GM18873 (cell line): Measurements from ENCODE around the gene C1QB.

ENCODE experiments used
- ATAC-seq: cut with Tn5 transposase; IDR thresholded peaks from one replicate; pipeline ENCODE4 v1.9.1; 2021; ENCODE audit warnings: mild to moderate bottlenecking, moderate library complexity, moderate number of reproducible peaks; ENCODE audit not compliant: unreplicated experiment, low FRiP score

Gene C1QB

DNA sequence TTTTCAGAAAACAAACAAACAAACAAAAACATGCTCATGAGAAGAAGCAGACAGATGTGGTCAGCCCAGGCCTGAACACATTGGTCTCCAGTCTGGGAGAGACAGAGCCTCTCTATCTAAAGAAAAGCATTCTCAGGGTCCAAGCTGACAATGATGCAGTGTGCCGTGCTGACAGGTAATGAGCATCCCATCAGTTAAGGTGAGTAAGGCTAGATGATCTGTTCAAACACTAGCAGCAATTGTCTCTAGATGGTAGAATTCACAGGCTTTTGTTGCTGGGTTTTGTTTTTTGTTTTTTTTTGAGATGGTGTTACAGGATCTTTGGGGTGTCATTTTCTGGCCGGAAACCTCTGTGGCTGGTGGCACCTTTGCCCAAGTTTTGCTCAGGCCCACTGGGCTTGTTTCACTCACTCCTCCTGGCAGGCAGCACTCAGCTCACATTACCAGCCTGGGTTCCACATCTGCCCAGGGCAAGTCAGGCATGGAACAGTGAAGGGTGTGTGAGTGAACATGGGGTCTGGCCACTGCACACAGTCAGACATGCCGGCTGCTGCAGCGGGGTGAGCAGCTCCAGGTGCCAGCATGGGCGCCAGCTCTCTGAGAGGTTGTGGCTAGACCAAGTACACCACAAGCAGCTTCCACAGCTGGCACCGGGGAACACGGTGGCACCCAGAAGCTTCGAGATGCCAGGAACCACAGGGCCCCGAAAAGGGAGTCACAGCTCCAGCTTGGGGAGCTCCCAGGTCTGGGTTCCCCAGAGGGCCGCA lies 19.2 kb upstream of the C1QB start:
- no peak for ATAC-seq

DNA sequence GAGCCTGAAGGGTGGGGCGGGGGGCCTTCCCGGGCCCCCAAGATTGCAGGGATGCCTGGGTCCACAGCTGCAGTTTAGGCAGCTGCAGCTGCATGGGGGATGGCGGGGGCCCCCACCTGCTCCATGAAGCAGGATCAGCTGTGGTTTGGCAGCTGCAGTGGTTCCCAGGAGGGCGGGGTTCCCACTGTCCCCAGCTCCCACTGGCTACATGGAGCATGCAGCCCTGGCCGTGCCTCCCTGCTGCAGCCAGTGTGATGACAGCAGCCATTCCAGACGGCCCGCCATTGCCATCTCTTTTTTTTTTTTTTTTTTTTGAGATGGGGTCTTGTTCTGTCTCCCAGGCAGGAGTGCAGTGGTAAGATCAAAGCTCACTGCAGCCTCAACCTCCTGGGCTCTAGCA lies 17.6 kb upstream of the C1QB start:
- ATAC-seq: no peak

DNA sequence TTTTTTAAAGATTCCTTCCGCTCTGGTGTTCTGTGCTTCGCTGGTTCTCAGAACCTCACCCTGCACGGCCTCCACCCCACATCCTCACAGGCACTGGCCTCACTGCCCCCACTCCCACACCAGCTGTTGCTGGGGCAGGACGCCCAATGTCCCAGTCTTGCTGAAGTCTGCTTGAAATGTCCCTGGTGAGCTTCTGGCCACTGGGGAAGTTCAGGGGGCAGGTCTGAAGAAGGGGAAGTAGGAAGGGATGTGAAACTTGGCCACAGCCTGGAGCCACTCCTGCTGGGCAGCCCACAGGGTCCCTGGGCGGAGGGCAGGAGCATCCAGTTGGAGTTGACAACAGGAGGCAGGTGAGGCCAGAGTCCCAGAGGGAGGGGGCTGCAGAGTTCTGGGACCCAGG lies 16.7 kb upstream of the C1QB start, which contains the start of gene C1QA:
TSS of gene C1QA (plus strand) at position 276 of the 400 bp plus-strand sequence. CDS start 989 bp downstream, outside the sequence.
- no peak for ATAC-seq

DNA sequence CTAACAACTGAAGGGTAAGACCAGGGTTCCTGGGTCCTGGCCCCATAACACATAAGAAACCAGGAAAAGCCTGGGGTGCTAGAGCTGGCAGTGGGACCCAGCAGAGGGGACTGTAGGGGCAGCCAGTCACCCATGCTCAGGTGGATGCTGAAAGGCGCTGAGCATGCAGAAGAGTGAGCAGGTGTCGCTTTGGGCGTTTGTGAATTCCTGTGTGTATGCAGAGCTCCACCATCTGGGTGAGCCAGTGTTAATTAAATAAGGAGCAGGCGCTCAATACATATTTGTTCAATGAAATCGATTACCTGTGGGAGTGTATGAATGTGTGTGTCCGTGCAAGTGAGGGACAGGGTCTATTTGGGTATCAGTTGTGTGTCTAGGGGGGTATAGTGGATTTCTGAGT lies 16.1 kb upstream of the C1QB start:
- ATAC-seq: no peak

DNA sequence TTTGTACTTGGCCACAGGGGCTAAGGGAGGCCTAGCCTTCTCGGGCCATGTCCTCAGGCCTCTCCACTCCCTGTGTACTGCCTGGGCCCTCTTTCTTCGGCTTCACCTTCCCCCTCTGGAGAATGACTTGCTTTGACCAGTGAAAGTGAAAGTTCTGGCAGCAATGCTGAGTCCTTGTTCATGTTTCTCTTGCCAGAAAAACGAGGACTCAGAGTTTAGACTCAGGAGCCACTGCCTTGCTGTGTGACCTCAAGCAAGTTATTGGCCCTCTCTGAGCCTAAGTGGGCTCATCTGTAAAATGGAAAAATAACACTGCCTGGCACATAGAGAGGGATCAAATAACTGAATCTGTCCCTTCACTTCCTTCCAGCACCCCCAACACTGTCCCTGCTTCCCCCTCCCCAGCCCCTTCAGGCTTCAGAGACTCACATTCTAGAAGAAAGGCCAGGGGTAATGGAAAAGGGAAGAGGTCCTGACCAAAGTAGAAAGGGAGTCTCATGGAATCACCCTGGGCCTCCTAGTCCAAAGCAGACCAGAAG lies 15.1 kb upstream of the C1QB start:
- ATAC-seq: no peak

DNA sequence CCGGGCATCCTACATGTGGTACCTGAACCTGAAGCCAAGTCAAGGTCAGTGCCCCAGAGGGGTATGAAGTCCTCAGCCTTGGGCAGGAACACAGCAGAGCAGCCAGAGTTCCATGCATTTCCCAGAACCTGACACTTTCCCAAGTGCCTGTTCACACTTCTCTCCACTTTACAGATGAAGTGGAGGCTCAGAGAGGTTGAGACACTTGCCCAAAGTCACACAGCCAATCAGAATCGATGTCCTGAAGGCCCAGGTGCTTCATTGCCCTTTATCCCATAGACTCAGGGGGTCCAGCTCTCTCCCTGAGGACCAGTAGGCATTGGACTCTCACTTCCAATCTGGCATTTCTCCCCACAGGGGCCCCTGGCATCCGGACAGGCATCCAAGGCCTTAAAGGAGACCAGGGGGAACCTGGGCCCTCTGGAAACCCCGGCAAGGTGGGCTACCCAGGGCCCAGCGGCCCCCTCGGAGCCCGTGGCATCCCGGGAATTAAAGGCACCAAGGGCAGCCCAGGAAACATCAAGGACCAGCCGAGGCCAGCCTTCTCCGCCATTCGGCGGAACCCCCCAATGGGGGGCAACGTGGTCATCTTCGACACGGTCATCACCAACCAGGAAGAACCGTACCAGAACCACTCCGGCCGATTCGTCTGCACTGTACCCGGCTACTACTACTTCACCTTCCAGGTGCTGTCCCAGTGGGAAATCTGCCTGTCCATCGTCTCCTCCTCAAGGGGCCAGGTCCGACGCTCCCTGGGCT lies 14.4 kb upstream of the C1QB start:
- ATAC-seq: no peak

DNA sequence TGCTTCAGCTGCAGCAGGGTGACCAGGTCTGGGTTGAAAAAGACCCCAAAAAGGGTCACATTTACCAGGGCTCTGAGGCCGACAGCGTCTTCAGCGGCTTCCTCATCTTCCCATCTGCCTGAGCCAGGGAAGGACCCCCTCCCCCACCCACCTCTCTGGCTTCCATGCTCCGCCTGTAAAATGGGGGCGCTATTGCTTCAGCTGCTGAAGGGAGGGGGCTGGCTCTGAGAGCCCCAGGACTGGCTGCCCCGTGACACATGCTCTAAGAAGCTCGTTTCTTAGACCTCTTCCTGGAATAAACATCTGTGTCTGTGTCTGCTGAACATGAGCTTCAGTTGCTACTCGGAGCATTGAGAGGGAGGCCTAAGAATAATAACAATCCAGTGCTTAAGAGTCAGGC lies 13.8 kb upstream of the C1QB start:
- ATAC-seq: no peak

DNA sequence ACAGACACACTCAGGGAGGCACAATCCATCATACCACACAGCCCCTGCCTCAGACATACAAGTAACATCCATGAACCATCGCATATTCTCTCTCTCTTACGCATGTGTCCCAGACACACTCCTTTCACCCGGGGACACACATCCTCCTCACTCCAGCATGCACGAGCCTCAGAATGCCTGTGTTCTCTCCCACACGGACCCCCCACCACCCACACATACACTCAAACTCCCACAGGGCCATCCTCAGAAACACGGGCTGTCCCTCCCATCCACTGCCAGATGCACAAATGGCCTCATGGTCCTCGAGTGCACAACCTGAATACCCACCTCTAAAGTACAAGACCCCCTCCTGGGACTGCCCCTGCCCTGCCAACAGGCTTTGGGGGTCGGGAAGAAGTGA lies 11.8 kb upstream of the C1QB start:
- ATAC-seq: no peak

DNA sequence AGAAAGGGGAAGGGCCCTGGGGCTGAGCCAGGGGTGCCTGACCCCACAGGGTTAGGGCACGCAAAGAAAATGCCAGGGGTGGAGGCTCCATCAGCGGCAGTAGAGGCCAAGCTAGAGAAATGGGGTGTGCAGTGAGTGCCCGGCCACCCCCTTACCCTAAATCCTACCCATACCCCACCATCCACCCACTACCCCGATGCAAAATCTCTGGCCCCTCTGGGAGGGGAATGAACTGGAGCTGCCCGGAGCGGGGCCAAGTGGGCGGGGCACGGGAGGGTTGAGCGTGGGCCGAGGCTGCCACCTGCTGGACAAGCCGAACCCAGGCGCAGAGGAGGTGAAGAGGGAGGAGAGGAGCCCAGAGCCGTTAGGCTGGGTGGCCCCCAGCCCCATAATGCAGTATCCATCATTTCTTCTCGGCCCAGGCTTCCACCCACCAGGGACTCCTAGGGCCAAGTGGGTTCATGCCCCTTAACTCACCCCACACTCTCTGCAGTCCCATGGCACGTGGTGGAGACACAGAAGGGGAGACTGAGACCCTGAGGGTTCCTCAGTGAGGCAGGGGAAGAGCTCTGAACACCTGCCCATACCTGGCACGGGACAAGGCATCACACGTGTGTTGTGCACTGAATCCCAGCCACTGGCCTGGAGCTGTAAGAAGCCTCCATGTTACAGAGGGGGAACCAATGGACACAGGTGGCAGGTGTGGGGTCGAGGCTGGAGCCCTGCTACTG lies 11.0 kb upstream of the C1QB start:
- ATAC-seq: no peak

DNA sequence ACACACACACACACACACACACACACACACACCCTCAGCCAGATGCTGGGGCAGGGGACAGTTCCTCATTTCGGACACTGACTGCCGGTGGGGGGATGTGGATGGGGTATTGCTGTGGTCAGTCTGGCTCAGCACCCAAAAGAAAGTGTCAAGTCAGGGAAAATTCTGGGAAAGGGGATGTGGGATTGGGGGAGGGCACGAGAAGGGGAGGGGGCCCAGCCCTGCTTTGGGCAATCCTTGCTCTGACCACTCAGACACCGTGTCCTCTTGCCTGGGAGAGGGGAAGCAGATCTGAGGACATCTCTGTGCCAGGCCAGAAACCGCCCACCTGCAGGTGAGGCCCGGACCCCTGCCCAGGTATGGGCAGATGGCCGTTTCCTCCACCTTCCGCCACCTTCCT lies 9.7 kb upstream of the C1QB start, which contains the start of gene C1QC:
TSS of gene C1QC (plus strand) at position 253 of the 400 bp plus-strand sequence. CDS start 391 bp downstream, outside the sequence.
- ATAC-seq: no peak

DNA sequence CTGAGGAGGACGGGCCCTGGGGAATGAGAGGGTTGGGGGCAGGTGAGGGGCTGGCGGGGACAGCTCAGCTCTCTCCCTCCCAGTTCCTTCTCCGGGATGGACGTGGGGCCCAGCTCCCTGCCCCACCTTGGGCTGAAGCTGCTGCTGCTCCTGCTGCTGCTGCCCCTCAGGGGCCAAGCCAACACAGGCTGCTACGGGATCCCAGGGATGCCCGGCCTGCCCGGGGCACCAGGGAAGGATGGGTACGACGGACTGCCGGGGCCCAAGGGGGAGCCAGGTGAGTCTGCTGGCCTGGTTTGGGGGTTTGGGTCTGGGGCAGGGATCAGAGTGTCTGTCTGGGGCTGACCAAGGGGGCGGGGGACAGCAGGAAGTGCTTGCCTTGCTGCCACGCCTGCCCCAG lies 9.1 kb upstream of the C1QB start:
- ATAC-seq: no peak

DNA sequence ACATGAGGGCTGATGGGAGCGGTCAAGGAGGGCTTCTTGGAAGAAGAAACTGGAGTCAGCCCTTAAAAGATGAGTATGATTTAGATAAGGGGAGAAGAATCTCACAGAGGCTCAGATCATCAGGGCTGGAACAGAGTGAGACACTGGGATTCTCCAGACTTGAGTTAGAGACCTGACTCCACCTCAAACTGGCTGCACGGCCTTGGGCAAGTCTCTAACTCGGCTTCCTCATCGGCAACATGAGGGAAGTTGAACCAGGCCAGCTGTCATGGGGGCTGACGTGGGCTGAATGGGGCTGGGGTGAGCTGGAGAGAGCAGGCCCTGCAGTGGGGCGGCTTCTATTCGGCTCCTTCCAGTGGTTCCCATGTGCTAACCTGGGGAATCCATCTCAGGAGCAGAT lies 7.1 kb upstream of the C1QB start:
- ATAC-seq: no peak

DNA sequence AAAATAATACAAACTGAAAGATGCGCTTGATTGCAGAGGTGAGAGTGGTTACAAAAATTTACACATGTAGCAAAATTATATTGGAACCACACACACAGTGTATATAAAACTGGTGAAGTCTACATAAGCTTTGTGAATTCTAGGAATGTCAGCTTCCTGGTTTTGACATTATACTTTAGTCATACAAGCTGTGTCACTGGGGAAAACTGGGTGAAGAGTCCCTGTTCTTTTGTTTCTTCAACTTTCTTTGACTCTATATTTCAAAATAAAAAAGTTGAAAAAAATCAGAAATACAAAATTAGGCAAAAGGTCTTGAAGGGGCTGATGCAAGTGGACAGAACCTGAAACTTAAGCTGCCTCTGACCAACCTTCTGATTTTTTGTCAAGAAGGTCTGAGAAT lies 6.7 kb upstream of the C1QB start:
- no peak for ATAC-seq

DNA sequence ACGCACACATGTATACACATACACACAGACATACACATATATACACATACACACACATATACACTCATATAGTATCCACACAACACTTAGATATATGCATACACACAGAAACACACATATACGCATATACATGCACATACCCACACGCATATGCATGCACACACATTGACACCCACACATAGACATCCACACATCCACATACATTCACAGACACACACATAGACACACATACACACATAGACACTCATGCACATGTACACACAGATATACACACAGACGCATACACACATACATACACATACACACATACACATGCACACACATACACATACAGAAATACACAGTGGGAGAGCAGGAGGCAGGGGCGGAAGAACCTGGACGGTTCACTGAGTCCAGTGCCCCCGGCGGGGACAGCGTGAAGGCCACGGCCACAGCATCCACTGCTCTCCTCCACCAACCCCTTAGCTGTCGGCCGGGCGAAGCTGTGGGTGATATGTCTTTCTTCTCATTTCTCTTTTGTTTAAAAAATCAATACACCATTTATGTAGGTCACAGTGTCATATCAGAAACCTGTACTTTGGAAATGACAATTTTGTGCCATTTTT lies 2.8 kb upstream of the C1QB start:
- ATAC-seq: no peak

DNA sequence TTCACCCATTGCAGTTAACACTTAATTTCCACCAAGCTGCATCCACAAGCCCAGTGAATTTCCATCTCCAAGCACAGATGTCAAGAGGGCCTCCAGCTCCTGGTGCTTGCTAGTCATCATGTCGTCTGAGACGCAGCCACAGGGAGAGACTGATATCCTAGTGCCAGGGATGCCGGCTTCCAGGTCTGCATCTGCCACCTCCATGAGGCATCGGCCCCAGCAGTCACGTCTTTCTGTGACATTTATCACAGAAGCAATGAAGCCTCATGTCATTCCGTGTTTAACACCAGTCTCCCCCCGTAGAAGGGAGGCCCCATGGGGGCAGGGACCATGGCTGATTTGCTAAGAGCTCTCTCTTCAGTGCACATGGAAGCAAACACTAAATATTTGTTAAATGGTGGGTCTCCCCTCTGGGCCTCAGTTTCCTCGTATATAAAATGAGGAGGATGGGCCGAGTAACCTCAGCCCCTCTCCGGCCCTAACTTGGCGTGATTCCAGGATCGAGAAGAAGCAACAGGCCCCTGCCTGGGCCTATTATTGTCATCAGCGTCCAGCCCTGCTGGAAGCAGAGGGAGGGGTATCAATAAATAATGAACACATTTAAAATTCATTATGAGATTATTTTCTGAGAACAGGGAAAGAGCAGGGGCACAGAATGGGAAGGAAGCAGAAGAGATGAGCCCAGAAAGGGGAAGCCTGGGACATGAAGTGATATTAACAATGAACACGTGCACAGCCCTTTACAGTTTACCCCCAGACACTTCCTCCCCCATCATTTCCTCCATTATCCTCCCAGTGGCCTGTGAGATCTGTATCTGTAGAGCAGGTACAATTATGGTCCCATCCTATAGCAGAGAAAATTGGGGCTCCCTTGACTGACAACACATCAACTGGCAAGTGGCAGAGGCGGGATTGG lies 837 bp upstream of the C1QB start:
- no peak for ATAC-seq

DNA sequence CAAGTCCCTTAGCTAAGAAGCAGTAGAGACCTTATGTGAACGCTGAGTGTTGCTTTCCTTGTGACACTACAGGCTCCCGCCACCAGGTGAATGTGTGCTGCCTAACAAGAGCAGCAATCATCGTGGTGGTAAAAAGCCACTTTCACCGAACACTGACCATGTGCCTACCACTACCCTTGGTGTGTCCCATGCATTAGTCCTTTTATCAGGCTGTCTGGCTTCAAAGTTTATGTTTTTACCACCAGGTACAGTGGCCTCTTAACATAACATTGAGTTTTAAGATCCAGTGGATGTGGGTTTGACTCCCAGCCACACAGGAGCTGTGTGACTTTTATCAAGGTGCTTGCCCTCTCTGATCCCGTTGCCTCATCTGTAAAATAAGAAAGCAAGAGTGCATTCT lies 1.7 kb downstream of the C1QB start:
- ATAC-seq: no peak

DNA sequence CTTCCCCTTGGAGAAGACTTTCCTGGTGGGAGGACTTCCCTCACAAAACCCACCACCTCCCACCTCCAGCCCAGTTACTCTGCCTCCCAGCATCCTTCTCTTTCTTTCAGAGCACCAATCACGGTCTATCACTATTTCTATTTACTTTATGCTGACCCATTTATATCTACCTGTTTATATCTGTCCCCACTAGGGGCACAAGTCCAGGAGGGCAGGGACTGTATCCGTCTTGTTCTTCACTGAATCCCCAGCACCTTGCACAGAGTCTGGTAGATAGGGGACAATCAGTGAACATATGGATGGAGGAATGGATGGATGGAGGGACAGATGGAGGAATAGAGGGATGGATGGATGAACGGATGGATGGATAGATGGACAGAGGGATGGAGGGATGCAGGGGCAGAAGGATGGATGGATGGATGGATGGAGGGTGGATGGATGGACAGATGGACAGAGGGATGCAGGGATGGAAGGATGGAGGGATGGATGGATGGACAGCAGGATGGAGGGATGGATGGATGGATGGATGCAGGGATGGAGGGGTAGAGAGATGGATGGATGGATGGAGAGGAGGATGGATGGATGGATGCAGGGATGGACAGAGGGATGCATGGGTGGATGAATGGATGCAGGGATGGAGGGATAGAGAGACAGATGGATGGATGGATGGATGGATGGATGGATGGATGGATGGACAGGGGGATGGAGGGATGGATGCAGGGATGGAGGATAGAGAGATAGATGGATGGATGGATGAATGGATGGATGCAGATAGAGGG lies 5.5 kb downstream of the C1QB start:
- ATAC-seq: no peak

DNA sequence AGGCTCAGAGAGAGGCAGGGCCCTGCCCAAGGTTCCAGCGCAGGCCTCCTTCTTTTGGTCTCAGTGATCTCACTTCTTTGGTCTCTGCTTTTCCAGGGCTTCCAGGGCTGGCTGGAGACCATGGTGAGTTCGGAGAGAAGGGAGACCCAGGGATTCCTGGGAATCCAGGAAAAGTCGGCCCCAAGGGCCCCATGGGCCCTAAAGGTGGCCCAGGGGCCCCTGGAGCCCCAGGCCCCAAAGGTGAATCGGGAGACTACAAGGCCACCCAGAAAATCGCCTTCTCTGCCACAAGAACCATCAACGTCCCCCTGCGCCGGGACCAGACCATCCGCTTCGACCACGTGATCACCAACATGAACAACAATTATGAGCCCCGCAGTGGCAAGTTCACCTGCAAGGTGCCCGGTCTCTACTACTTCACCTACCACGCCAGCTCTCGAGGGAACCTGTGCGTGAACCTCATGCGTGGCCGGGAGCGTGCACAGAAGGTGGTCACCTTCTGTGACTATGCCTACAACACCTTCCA lies 7.7 kb downstream of the C1QB start:
- ATAC-seq: no peak
